Measurements from ENCODE around the gene QSOX2. TPM values are rescaled to one million over a fixed set of nuclear protein-coding genes. Genes with fewer than 3 reads are reported as not detected.

Gene QSOX2
- total RNA-seq, 6 experiments from 2014 or later: 2.9 to 8.7 (median 6.4) TPM

- Histone ChIP-seq H3K4me1 (no peaks in the 10 kb centered on the region), H3K27ac (no peak overlapping the region), H3K9me3 (no peaks in the 10 kb centered on the region), H3K36me3 (no peaks in the 10 kb centered on the region), H3K4me3 (no peak overlapping the region), H3K27me3 (no peaks in the 10 kb centered on the region)
- TF ChIP-seq POLR2A (IDR thresholded peaks at IDR 0.05) (no peak), CTCF (IDR thresholded peaks at IDR 0.05) (no peak)
- DNase-seq (peak in 1 of 3 donors; percentile 31), ATAC-seq (no peak)
- no CpG with 5 or more reads among the region's 16 CpGs for WGBS (ENCODE audit: insufficient coverage, low coverage, low lambda C conversion rate, missing lambda C conversion rate)
- intact Hi-C loops (cut with DNase I): no loop called here
Observed at GRCh38 chr9:136159851-136160250, 85.8 kb downstream of the QSOX2 start.

GRCh38 chr9:136157477-136158265 is 87.9 kb downstream of the QSOX2 start:
- no peaks in the 10 kb centered on the region for H3K36me3 ChIP-seq
- no peak for TF ChIP-seq CTCF (IDR thresholded peaks at IDR 0.05)
- H3K4me1 ChIP-seq: no peaks in the 10 kb centered on the region
- H3K9me3 ChIP-seq: no peaks in the 10 kb centered on the region
- H3K4me3 ChIP-seq: no peak overlapping the region
- no peak overlapping the region for H3K27ac ChIP-seq
- 45% methylated on average over 7 of the region's 20 CpGs for WGBS (ENCODE audit: insufficient coverage, low coverage, low lambda C conversion rate, missing lambda C conversion rate)
- ATAC-seq (peak in 2 of 4 donors; percentile 7 to 24), DNase-seq (no peak)
- intact Hi-C loops (cut with DNase I): no loop called here
- no peaks in the 10 kb centered on the region for H3K27me3 ChIP-seq

Other genes with a start within 250 kb of the QSOX2 start
- gene NACC2, start 150.5 kb downstream of the QSOX2 start, total RNA-seq: 10 to 100 TPM; 10.9 to 25.8 (median 13.8) TPM
- gene TMEM250, start 126.9 kb downstream of the QSOX2 start, total RNA-seq: 10 to 100 TPM; 12.4 to 29.7 (median 15.4) TPM
- not detected for gene LHX3, start 40.7 kb downstream of the QSOX2 start, total RNA-seq
- gene CCDC187, start 58.3 kb upstream of the QSOX2 start, total RNA-seq: under 1 TPM in 3 of 6 experiments, not detected in 3; 0.09 to 0.80 (median 0.62) TPM
- 1 to 10 TPM; 1.3 to 4.8 (median 4.1) TPM for gene GPSM1, start 81.7 kb upstream of the QSOX2 start, total RNA-seq
- 10 to 100 TPM in 3 of 6 experiments, 1 to 10 TPM in 3; 5.0 to 26.0 (median 10.4) TPM for gene DNLZ, start 117.9 kb upstream of the QSOX2 start, total RNA-seq
- 1 to 10 TPM in 3 of 6 experiments, under 1 TPM in 3; 0.48 to 1.6 (median 1.1) TPM for gene CARD9, start 127.9 kb upstream of the QSOX2 start, total RNA-seq
- 1 to 10 TPM; 3.8 to 6.5 (median 5.4) TPM for gene SNAPC4, start 154.4 kb upstream of the QSOX2 start, total RNA-seq
- gene ENTR1, start 164.8 kb upstream of the QSOX2 start, total RNA-seq: 10 to 100 TPM; 27.9 to 53.5 (median 35.4) TPM
- 10 to 100 TPM; 49.6 to 64.9 (median 52.8) TPM for gene PMPCA, start 164.8 kb upstream of the QSOX2 start, total RNA-seq
- 1 to 10 TPM; 5.9 to 7.6 (median 6.0) TPM for gene INPP5E, start 194.0 kb upstream of the QSOX2 start, total RNA-seq
- gene SEC16A, start 237.2 kb upstream of the QSOX2 start, total RNA-seq: 100 to 1,000 TPM in 2 of 6 experiments, 10 to 100 TPM in 4; 46.9 to 108 (median 72.0) TPM

Measured in right lobe of liver (tissue), 6 donors.